Fibroblast of lung (primary cell): ENCODE measurements around the gene PRG2. TPM values are rescaled to one million over a fixed set of nuclear protein-coding genes. Genes with fewer than 3 reads are reported as not detected.

Experiments
- DNase-seq, 2 donors: peaks; one replicate each; pipeline versions ENCODE4 v3.0.0 to v3.0.0-alpha.2; 2010; ENCODE audit warnings: low read depth in 2 of 2
- H2AFZ ChIP-seq: 2 replicates; pipeline ENCODE4 v1.5.1; 2012; ENCODE audit warnings: low read length, control low read depth, inconsistent platforms
- H3K27ac ChIP-seq: 2 replicates; pipeline ENCODE4 v1.5.1; 2011; ENCODE audit warnings: low read length, control low read depth; ENCODE audit not compliant: insufficient read depth
- H3K27me3 ChIP-seq: 2 replicates; pipeline ENCODE4 v1.5.1; 2011; ENCODE audit warnings: mild to moderate bottlenecking, low read length; ENCODE audit not compliant: control insufficient read depth, insufficient read depth
- H3K36me3 ChIP-seq: 2 replicates; pipeline ENCODE4 v1.5.1; 2011; ENCODE audit warnings: low read length; ENCODE audit not compliant: control insufficient read depth, insufficient read depth
- H3K4me1 ChIP-seq: 2 replicates; pipeline ENCODE4 v1.5.1; 2011; ENCODE audit warnings: low read length; ENCODE audit not compliant: control insufficient read depth, insufficient read depth; ENCODE audit errors: extremely low read depth
- H3K4me2 ChIP-seq: 2 replicates; pipeline ENCODE4 v1.5.1; 2011; ENCODE audit warnings: low read length, control low read depth; ENCODE audit not compliant: insufficient read depth; ENCODE audit errors: extremely low read depth
- H3K4me3 ChIP-seq, 4 experiments: fragments of 200-600 bp in 1 of 4; sonication (generic) in 1 of 4; replicated peaks in 1 of 4; 2 replicates each; pipeline ENCODE4 v1.5.1; 2011 to 2016; ENCODE audit warnings: low read length in 4 of 4, low read depth in 3 of 4, mild to moderate bottlenecking in 3 of 4, control low read depth in 2 of 4, inconsistent platforms in 1 of 4, mixed read lengths in 1 of 4; ENCODE audit not compliant: insufficient read depth in 1 of 4; ENCODE audit errors: control extremely low read depth in 1 of 4
- H3K79me2 ChIP-seq: 2 replicates; pipeline ENCODE4 v1.5.1; 2012; ENCODE audit warnings: mild to moderate bottlenecking, low read length, inconsistent platforms; ENCODE audit not compliant: control insufficient read depth, insufficient read depth
- H3K9ac ChIP-seq: 2 replicates; pipeline ENCODE4 v1.5.1; 2011; ENCODE audit warnings: mild to moderate bottlenecking, low read length, control low read depth; ENCODE audit not compliant: insufficient read depth
- H3K9me3 ChIP-seq: 2 replicates; pipeline ENCODE4 v1.5.1; 2012; ENCODE audit warnings: low read depth, low read length; ENCODE audit not compliant: control insufficient read depth, insufficient read depth
- H4K20me1 ChIP-seq: 2 replicates; pipeline ENCODE4 v1.5.1; 2011; ENCODE audit warnings: low read length; ENCODE audit not compliant: control insufficient read depth, insufficient read depth; ENCODE audit errors: extremely low read depth
- EZH2 ChIP-seq: IDR thresholded peaks from 2 replicates; pipeline ENCODE4 v1.5.1; 2012; ENCODE audit warnings: low read length, control low read depth, mild to moderate bottlenecking; ENCODE audit errors: missing control alignments
- polyA plus RNA-seq, 2 donors: library from polyadenylated mRNA; depleted of rRNA in 1 of 2; stranded (reverse) in 1 of 2; unstranded in 1 of 2; fragments of >200 nt; gene quantifications; 2 replicates each; pipeline ENCODE4 v1.2.1, GENCODE V29; 2011 to 2012; ENCODE audit warnings: missing spikeins in 1 of 2
- total RNA-seq: library from RNA; depleted of rRNA; stranded (reverse); fragments of >200 nt; gene quantifications from 2 replicates; pipeline ENCODE4 v1.2.1, GENCODE V29; 2014
- TF ChIP-seq, protein P1 (sequence below), 2 donors: IDR thresholded peaks in 1 of 2; conservative IDR thresholded peaks in 1 of 2; 1 replicate in 1 of 2; 2 replicates in 1 of 2; pipeline ENCODE4 v1.5.1; 2011 to 2012; ENCODE audit warnings: low read length in 2 of 2, control low read depth in 1 of 2, inconsistent platforms in 1 of 2, low read depth in 1 of 2, mild to moderate bottlenecking in 1 of 2

PRG2 gene
- total and polyA plus RNA-seq, 2 donors (not counting 1 experiment from before 2014, with no cell fraction given), result not detected

DNA sequence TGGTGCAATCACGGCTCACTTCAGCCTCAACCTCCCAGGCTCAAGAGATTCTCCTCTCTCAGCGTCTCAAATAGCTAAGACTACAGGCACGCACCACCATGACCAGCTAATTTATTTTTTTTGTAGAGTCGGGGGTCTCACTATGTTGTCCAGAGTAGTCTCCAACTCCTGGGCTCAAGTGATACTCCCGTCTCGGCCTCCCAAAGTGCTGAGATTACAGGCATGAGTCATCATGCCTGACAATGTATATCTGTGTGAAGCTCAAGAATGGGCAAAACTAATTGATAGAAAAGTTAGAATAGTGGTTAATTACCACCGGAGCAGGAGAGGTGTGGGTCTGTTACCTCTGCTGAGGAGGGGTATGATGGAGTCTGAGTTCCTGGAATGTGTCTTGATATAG is 45.6 kb upstream of the PRG2 start:
- H3K4me1 ChIP-seq, result peaks cover 16% of the 10 kb centered on the region
- no peak overlapping the region for H2AFZ ChIP-seq
- no peaks in the 10 kb centered on the region for H3K9me3 ChIP-seq
- H3K27me3 ChIP-seq, result no peaks in the 10 kb centered on the region
- H3K27ac ChIP-seq, result no peak overlapping the region
- H3K36me3 ChIP-seq, result no peaks in the 10 kb centered on the region
- TF ChIP-seq, protein P1, sequence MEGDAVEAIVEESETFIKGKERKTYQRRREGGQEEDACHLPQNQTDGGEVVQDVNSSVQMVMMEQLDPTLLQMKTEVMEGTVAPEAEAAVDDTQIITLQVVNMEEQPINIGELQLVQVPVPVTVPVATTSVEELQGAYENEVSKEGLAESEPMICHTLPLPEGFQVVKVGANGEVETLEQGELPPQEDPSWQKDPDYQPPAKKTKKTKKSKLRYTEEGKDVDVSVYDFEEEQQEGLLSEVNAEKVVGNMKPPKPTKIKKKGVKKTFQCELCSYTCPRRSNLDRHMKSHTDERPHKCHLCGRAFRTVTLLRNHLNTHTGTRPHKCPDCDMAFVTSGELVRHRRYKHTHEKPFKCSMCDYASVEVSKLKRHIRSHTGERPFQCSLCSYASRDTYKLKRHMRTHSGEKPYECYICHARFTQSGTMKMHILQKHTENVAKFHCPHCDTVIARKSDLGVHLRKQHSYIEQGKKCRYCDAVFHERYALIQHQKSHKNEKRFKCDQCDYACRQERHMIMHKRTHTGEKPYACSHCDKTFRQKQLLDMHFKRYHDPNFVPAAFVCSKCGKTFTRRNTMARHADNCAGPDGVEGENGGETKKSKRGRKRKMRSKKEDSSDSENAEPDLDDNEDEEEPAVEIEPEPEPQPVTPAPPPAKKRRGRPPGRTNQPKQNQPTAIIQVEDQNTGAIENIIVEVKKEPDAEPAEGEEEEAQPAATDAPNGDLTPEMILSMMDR (conservative IDR thresholded peaks at IDR 0.05 in 1 of 2, IDR thresholded peaks at IDR 0.05 in 1 of 2; ENCODE audit: low read depth in 1 of 2, low read length in 2 of 2), result no peak
- TF ChIP-seq EZH2, result no peak
- no peak overlapping the region for H3K9ac ChIP-seq
- no peaks in the 10 kb centered on the region for H4K20me1 ChIP-seq
- DNase-seq, result no peak
- no peak overlapping the region for H3K4me3 ChIP-seq
- H3K79me2 ChIP-seq, result no peaks in the 10 kb centered on the region
- no peak overlapping the region for H3K4me2 ChIP-seq

DNA sequence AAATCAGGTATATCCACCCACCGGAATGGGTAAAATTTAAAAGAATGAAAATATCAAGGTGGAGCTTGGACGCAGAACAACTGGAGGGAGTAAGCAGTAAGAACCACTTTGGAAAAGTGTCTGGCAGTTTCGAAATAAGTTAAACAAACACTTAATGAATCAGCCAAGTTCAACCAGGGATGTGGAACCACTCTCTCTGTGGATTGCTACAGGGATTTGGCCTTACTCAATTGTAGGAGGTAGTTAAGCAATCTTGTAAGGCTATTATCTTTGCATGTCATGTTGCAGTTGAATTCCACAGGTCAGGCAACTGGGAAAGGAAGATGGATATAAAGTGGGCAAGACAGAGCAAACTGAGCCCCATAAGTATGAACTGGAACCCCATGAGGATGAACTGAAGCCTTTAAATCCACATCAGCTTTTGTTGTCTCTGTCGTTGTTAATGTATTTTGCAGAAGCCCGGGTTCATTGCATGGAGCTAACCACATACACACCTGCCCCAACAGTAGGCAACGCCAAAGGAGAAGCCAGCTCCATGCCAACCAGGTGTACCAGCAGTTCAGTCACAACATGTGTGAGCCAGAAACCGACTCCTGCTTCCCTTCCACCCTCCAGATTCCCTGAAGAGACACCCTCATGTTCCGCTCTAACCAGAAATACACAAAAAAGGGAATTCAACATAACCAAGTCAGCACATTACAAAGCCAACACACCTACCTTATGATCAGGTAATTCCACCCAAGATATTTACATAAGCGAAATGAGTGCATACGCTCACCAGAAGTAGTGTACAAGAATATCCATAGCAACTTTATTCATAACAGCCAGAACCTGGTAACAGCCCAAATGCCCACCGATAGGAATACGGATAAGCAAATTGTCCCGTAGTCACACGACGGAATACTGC is 44.4 kb upstream of the PRG2 start:
- H3K4me3 ChIP-seq, result no peak overlapping the region
- peaks cover 16% of the 10 kb centered on the region for H3K4me1 ChIP-seq
- H4K20me1 ChIP-seq, result no peaks in the 10 kb centered on the region
- peak; percentile 91 to 98 for DNase-seq
- TF ChIP-seq, protein P1 (conservative IDR thresholded peaks at IDR 0.05 in 1 of 2, IDR thresholded peaks at IDR 0.05 in 1 of 2; ENCODE audit: low read depth in 1 of 2, low read length in 2 of 2), result no peak
- TF ChIP-seq EZH2, result no peak
- H3K4me2 ChIP-seq, result peak overlapping the region; percentile 73
- H3K27me3 ChIP-seq, result no peaks in the 10 kb centered on the region
- no peak overlapping the region for H3K9ac ChIP-seq
- no peaks in the 10 kb centered on the region for H3K9me3 ChIP-seq
- H3K27ac ChIP-seq, result no peak overlapping the region
- no peak overlapping the region for H2AFZ ChIP-seq
- no peaks in the 10 kb centered on the region for H3K36me3 ChIP-seq
- no peaks in the 10 kb centered on the region for H3K79me2 ChIP-seq

DNA sequence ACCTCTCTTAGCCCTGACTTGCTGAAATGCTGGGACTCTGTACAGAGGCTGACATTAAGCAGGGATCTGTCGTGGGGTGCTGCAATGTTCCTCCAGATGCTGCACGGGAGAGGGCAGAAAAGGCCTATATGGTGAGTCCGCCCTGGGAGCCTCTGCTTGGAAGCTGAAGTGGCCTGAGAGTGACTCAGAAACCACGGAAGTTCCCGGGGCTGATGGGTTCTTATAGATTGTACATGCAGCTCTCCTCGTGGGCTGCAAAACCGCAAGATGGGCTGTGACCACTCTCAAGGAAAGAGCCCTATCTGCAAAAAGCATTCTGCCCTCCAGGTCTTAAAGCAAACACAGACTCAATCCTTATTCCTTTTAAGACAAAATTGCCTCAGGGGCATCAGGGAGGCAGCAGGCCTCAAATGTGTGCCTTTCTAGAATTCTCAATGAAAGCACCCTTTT is 42.3 kb upstream of the PRG2 start:
- Histone ChIP-seq H3K79me2 (no peaks in the 10 kb centered on the region), H3K36me3 (no peaks in the 10 kb centered on the region), H3K9ac (no peak overlapping the region), H3K27me3 (no peaks in the 10 kb centered on the region), H3K27ac (no peak overlapping the region), H3K4me1 (peaks cover 24% of the 10 kb centered on the region), H3K4me3 (no peak overlapping the region), H2AFZ (no peak overlapping the region), H4K20me1 (no peaks in the 10 kb centered on the region), H3K9me3 (no peaks in the 10 kb centered on the region), H3K4me2 (no peak overlapping the region)
- peak; percentile 92 to 93 for DNase-seq
- TF ChIP-seq, protein P1 (conservative IDR thresholded peaks at IDR 0.05 in 1 of 2, IDR thresholded peaks at IDR 0.05 in 1 of 2; ENCODE audit: low read depth in 1 of 2, low read length in 2 of 2), result no peak
- TF ChIP-seq EZH2, result no peak
